WTC11 (cell line): ENCODE measurements around the gene TULP1. TPM values are rescaled to one million over a fixed set of nuclear protein-coding genes. Genes with fewer than 3 reads are reported as not detected.

Experiments
- ATAC-seq: fragments of 200-7000 bp; cut with Tn5 transposase; 2 replicates; pipeline ENCODE4 v1.10.0; 2021; ENCODE audit warnings: mild to moderate bottlenecking, moderate library complexity
- CTCF ChIA-PET: fragments of 300-600 bp; sonication (Branson Sonifier 250); formaldehyde crosslinking; loops from one replicate; lab custom pipeline; 2021; ENCODE audit warnings: antibody characterized with exemption; lab: Charles Lee
- POLR2A ChIA-PET: fragments of 350-600 bp; sonication (Branson Sonifier 250); formaldehyde crosslinking; loops from one replicate; lab custom pipeline; 2021; ENCODE audit warnings: antibody characterized with exemption; lab: Charles Lee
- DNase-seq: peaks from one replicate; pipeline ENCODE4 v3.0.0; 2021; ENCODE audit warnings: low spot score
- H3K27ac Mint-ChIP-seq: 2 replicates; pipeline ENCODE4 v1.8.0; 2021; ENCODE audit warnings: mixed read lengths
- H3K27me3 Mint-ChIP-seq: 2 replicates; pipeline ENCODE4 v1.8.0; 2021; ENCODE audit warnings: low read depth, mild to moderate bottlenecking, moderate library complexity, mixed read lengths
- H3K36me3 Mint-ChIP-seq: 2 replicates; pipeline ENCODE4 v1.8.0; 2021; ENCODE audit warnings: mixed read lengths
- H3K4me1 Mint-ChIP-seq: 2 replicates; pipeline ENCODE4 v1.8.0; 2022; ENCODE audit warnings: mixed read lengths
- H3K4me3 Mint-ChIP-seq: 2 replicates; pipeline ENCODE4 v1.8.0; 2021; ENCODE audit warnings: mild to moderate bottlenecking, moderate library complexity, mixed read lengths
- H3K9me3 Mint-ChIP-seq: 2 replicates; pipeline ENCODE4 v1.8.0; 2021; ENCODE audit warnings: mixed read lengths
- CREB1 ChIP-seq: sonication (generic); formaldehyde crosslinking; IDR thresholded peaks from 2 replicates; pipeline ENCODE4 v1.8.0; 2023; ENCODE audit warnings: mild to moderate bottlenecking, missing genetic modification reagents
- ESRRA ChIP-seq: sonication (generic); formaldehyde crosslinking; IDR thresholded peaks from 2 replicates; pipeline ENCODE4 v1.8.1; 2022; ENCODE audit warnings: mild to moderate bottlenecking, missing genetic modification reagents, borderline replicate concordance
- ETV6 ChIP-seq: sonication (generic); formaldehyde crosslinking; IDR thresholded peaks from 2 replicates; pipeline ENCODE4 v1.8.1; 2022; ENCODE audit warnings: mild to moderate bottlenecking, missing genetic modification reagents
- FOXJ3 ChIP-seq: sonication (generic); formaldehyde crosslinking; IDR thresholded peaks from 2 replicates; pipeline ENCODE4 v1.9.0; 2021; ENCODE audit warnings: missing genetic modification reagents, mild to moderate bottlenecking, borderline replicate concordance
- FOXK1 ChIP-seq: sonication (generic); formaldehyde crosslinking; IDR thresholded peaks from 2 replicates; pipeline ENCODE4 v1.8.0; 2022; ENCODE audit warnings: mild to moderate bottlenecking, moderate library complexity, missing genetic modification reagents
- FOXP1 ChIP-seq: sonication (generic); formaldehyde crosslinking; IDR thresholded peaks from 2 replicates; pipeline ENCODE4 v1.8.0; 2022; ENCODE audit warnings: missing genetic modification reagents, mild to moderate bottlenecking, moderate library complexity, borderline replicate concordance
- JUN ChIP-seq: sonication (generic); formaldehyde crosslinking; IDR thresholded peaks from 2 replicates; pipeline ENCODE4 v1.8.0; 2023; ENCODE audit warnings: mild to moderate bottlenecking, missing genetic modification reagents
- NFATC4 ChIP-seq: fragments of 250-450 bp; sonication (Bioruptor Pico); IDR thresholded peaks from 2 replicates; pipeline ENCODE4 v1.9.0; 2021; ENCODE audit warnings: mild to moderate bottlenecking
- RELA ChIP-seq: sonication (generic); formaldehyde crosslinking; IDR thresholded peaks from 2 replicates; pipeline ENCODE4 v1.8.1; 2022; ENCODE audit warnings: missing genetic modification reagents, mild to moderate bottlenecking, borderline replicate concordance
- SOX15 ChIP-seq: fragments of 250-450 bp; sonication (Bioruptor Pico); IDR thresholded peaks from 2 replicates; pipeline ENCODE4 v1.9.0; 2021; ENCODE audit warnings: mild to moderate bottlenecking
- SP1 ChIP-seq: sonication (generic); formaldehyde crosslinking; conservative IDR thresholded peaks from 2 replicates; pipeline ENCODE4 v1.8.1; 2022; ENCODE audit warnings: missing genetic modification reagents
- ZNF138 ChIP-seq: sonication (generic); formaldehyde crosslinking; conservative IDR thresholded peaks from 2 replicates; pipeline ENCODE4 v1.8.1; 2022; ENCODE audit warnings: mild to moderate bottlenecking, moderate library complexity, missing genetic modification reagents
- ZNF263 ChIP-seq: sonication (generic); formaldehyde crosslinking; IDR thresholded peaks from 2 replicates; pipeline ENCODE4 v1.8.1; 2022; ENCODE audit warnings: low read depth, mild to moderate bottlenecking, moderate library complexity, missing genetic modification reagents
- ZNF423 ChIP-seq: fragments of 250-450 bp; sonication (Bioruptor Pico); IDR thresholded peaks from 2 replicates; pipeline ENCODE4 v2.1.2; 2022; ENCODE audit warnings: mild to moderate bottlenecking, moderate library complexity
- total RNA-seq: library from RNA; stranded (reverse); gene quantifications from 3 replicates; pipeline ENCODE4 v1.2.3, GENCODE V29; 2021
- TF ChIP-seq, protein P1 (sequence below): sonication (generic); formaldehyde crosslinking; IDR thresholded peaks from 2 replicates; pipeline ENCODE4 v1.8.0; 2022; ENCODE audit warnings: missing genetic modification reagents
- TF ChIP-seq, protein P2 (sequence below): sonication (generic); formaldehyde crosslinking; IDR thresholded peaks from 2 replicates; pipeline ENCODE4 v1.8.1; 2022; ENCODE audit warnings: low read depth, mild to moderate bottlenecking, moderate library complexity, missing genetic modification reagents, borderline replicate concordance
- TF ChIP-seq, protein P3 (sequence below): sonication (generic); formaldehyde crosslinking; IDR thresholded peaks from 2 replicates; pipeline ENCODE4 v1.8.1; 2023; ENCODE audit warnings: mild to moderate bottlenecking, missing genetic modification reagents
- TF ChIP-seq, protein P4 (sequence below): sonication (generic); formaldehyde crosslinking; IDR thresholded peaks from 2 replicates; pipeline ENCODE4 v1.8.1; 2022; ENCODE audit warnings: mild to moderate bottlenecking, missing genetic modification reagents, moderate library complexity, borderline replicate concordance
- TF ChIP-seq, protein P5 (sequence below): fragments of 250-450 bp; sonication (Bioruptor Pico); IDR thresholded peaks from 2 replicates; pipeline ENCODE4 v1.9.0; 2021; ENCODE audit warnings: moderate library complexity, mild to moderate bottlenecking, inconsistent platforms, borderline replicate concordance

The TULP1 gene
- total RNA-seq, 1 experiment from 2014 or later = 2.9 TPM

DNA sequence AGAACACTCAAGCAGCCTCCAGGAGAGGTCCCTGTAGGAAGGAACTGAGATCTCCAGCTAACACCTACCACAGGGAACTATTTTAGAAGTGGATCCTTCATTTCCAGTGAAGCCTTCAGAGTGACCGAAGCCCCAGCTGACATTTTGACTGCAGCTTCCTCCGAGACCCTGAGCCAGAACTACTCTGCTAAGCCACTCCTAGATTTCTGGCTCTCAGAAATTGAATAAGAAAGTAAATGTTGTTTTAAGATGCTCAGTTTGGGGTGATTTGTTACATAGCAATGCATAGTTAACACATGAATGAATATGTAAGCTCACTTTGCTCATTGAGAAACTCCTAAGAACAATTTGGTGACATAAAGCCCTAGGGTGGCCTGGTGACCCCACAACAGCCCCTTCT lies 5.5 kb downstream of the TULP1 start (continued):
- TF ChIP-seq RELA (CRISPR knock-in tag) = no peak
- no peak for TF ChIP-seq SOX15

DNA sequence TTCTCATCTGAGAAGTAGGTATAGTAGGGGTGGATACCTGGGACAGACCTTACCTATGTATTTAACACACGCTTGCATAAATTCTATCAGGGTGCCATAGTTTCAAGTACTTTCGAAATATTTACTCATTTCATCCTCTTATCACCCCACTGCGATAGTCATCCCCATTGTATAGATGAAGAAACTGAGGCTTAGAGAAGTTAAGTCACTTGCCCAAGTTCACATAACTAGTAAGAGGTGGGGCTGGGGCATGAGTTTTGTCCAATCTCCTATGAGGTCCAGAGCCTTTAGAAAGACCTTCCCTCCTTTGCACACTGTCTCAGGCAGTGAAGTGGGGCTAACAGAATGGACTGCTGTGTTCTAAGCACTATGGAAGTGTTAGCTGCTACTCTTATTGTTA lies 6.2 kb downstream of the TULP1 start:
- CTCF ChIA-PET = interaction anchor here (1.3 to 5.3 kb wide), 2 partner anchors 16 to 20 kb away, joined by 3 to 40 read pairs; no protein-coding TSS in a partner anchor
- TF ChIP-seq SP1 (CRISPR knock-in tag) = no peak
- no peak for TF ChIP-seq ZNF138 (CRISPR knock-in tag)
- no peak for TF ChIP-seq FOXJ3 (CRISPR knock-in tag)
- TF ChIP-seq NFATC4 = no peak
- TF ChIP-seq CREB1 (CRISPR knock-in tag) = no peak
- Mint-ChIP-seq H3K36me3 (no peaks in the 10 kb centered on the region), H3K4me1 (peaks cover 48% of the 10 kb centered on the region), H3K4me3 (no peak overlapping the region), H3K9me3 (no peaks in the 10 kb centered on the region), H3K27me3 (peaks cover 35% of the 10 kb centered on the region), H3K27ac (no peak overlapping the region)
- ATAC-seq (no peak), DNase-seq (no peak)
- POLR2A ChIA-PET = no interaction called here

DNA sequence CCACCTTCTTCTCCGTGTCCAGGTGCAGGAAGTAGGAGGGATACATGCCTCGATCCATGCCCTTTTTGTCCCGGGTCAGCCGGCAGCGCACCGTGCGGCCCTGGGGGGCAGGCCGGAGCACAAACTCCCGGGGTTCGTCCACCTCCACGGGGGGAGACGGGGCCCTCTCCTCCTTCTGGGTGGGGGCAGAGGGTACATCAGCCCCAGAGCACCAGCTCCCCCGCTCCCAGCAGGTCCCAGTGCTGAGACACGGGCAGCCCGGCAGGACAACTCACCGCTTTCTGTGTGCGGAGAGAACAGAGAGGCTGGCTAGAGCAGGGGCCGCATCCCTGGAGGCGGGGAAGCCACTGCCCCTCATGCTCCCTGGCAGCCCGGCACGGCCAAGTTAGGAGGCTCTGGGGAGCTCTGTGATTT lies 6.7 kb downstream of the TULP1 start:
- no peaks in the 10 kb centered on the region for H3K36me3 Mint-ChIP-seq
- H3K4me3 Mint-ChIP-seq = no peak overlapping the region
- peak; percentile 25 for DNase-seq
- ATAC-seq = peak; percentile 50
- no peak overlapping the region for H3K27ac Mint-ChIP-seq
- POLR2A ChIA-PET = no interaction called here
- H3K9me3 Mint-ChIP-seq = no peaks in the 10 kb centered on the region
- peak; percentile 51; the same call in 1 of the 2 replicates for TF ChIP-seq ETV6 (CRISPR knock-in tag)
- TF ChIP-seq, protein P1, sequence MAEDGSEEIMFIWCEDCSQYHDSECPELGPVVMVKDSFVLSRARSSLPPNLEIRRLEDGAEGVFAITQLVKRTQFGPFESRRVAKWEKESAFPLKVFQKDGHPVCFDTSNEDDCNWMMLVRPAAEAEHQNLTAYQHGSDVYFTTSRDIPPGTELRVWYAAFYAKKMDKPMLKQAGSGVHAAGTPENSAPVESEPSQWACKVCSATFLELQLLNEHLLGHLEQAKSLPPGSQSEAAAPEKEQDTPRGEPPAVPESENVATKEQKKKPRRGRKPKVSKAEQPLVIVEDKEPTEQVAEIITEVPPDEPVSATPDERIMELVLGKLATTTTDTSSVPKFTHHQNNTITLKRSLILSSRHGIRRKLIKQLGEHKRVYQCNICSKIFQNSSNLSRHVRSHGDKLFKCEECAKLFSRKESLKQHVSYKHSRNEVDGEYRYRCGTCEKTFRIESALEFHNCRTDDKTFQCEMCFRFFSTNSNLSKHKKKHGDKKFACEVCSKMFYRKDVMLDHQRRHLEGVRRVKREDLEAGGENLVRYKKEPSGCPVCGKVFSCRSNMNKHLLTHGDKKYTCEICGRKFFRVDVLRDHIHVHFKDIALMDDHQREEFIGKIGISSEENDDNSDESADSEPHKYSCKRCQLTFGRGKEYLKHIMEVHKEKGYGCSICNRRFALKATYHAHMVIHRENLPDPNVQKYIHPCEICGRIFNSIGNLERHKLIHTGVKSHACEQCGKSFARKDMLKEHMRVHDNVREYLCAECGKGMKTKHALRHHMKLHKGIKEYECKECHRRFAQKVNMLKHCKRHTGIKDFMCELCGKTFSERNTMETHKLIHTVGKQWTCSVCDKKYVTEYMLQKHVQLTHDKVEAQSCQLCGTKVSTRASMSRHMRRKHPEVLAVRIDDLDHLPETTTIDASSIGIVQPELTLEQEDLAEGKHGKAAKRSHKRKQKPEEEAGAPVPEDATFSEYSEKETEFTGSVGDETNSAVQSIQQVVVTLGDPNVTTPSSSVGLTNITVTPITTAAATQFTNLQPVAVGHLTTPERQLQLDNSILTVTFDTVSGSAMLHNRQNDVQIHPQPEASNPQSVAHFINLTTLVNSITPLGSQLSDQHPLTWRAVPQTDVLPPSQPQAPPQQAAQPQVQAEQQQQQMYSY (CRISPR knock-in tag) = 0 out of 2 replicates have a peak, but pooled peaks have one; percentile 26
- TF ChIP-seq FOXK1 (CRISPR knock-in tag) = no peak
- H3K27me3 Mint-ChIP-seq = peaks cover 32% of the 10 kb centered on the region
- CTCF ChIA-PET = interaction anchor here (1.3 to 5.3 kb wide), 2 partner anchors 17 to 21 kb away, joined by 3 to 40 read pairs; no protein-coding TSS in a partner anchor
- H3K4me1 Mint-ChIP-seq = peaks cover 47% of the 10 kb centered on the region

DNA sequence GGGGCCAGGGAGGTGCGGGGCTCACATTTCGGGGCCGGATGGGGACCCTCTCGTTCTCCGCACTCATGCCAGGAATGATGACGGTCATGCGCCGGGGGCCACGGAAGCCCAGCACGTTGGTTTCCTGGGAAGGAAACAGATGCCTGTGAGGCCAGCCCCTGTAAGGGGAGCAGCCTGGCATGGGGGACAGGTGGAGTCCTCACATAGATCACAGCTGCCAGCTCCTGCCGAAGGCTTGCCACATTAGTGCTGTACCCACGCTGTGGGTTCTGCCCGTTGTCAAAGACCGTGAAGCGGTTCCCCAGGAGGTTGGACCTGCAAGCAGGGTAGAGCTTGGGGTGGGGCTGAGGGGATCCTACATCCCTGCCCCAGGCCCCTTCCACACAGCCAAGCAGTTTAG lies 9.2 kb downstream of the TULP1 start:
- H3K4me1 Mint-ChIP-seq = peaks cover 50% of the 10 kb centered on the region
- no peaks in the 10 kb centered on the region for H3K36me3 Mint-ChIP-seq
- no peak overlapping the region for H3K27ac Mint-ChIP-seq
- ATAC-seq (no peak), DNase-seq (no peak)
- ChIA-PET CTCF (interaction anchor here (1.3 to 5.3 kb wide), 3 partner anchors 19 to 254 kb away, joined by 3 to 40 read pairs (median 6); no protein-coding TSS in a partner anchor), POLR2A (interaction anchor here (1.4 kb wide), 1 partner anchor 30 kb away, joined by 3 read pairs; no protein-coding TSS in a partner anchor)
- no peak overlapping the region for H3K4me3 Mint-ChIP-seq
- no peaks in the 10 kb centered on the region for H3K9me3 Mint-ChIP-seq
- H3K27me3 Mint-ChIP-seq = peaks cover 32% of the 10 kb centered on the region
- TF ChIP-seq ZNF263 (CRISPR knock-in tag) = no peak
- TF ChIP-seq FOXK1 (CRISPR knock-in tag) = no peak
- no peak for TF ChIP-seq ESRRA (CRISPR knock-in tag)
- TF ChIP-seq, protein P2, sequence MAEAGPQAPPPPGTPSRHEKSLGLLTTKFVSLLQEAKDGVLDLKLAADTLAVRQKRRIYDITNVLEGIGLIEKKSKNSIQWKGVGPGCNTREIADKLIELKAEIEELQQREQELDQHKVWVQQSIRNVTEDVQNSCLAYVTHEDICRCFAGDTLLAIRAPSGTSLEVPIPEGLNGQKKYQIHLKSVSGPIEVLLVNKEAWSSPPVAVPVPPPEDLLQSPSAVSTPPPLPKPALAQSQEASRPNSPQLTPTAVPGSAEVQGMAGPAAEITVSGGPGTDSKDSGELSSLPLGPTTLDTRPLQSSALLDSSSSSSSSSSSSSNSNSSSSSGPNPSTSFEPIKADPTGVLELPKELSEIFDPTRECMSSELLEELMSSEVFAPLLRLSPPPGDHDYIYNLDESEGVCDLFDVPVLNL (CRISPR knock-in tag) = no peak
- TF ChIP-seq, protein P3, sequence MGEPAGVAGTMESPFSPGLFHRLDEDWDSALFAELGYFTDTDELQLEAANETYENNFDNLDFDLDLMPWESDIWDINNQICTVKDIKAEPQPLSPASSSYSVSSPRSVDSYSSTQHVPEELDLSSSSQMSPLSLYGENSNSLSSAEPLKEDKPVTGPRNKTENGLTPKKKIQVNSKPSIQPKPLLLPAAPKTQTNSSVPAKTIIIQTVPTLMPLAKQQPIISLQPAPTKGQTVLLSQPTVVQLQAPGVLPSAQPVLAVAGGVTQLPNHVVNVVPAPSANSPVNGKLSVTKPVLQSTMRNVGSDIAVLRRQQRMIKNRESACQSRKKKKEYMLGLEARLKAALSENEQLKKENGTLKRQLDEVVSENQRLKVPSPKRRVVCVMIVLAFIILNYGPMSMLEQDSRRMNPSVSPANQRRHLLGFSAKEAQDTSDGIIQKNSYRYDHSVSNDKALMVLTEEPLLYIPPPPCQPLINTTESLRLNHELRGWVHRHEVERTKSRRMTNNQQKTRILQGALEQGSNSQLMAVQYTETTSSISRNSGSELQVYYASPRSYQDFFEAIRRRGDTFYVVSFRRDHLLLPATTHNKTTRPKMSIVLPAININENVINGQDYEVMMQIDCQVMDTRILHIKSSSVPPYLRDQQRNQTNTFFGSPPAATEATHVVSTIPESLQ (CRISPR knock-in tag) = no peak
- TF ChIP-seq FOXP1 (CRISPR knock-in tag) = no peak
- TF ChIP-seq, protein P4, sequence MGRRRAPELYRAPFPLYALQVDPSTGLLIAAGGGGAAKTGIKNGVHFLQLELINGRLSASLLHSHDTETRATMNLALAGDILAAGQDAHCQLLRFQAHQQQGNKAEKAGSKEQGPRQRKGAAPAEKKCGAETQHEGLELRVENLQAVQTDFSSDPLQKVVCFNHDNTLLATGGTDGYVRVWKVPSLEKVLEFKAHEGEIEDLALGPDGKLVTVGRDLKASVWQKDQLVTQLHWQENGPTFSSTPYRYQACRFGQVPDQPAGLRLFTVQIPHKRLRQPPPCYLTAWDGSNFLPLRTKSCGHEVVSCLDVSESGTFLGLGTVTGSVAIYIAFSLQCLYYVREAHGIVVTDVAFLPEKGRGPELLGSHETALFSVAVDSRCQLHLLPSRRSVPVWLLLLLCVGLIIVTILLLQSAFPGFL = no peak
- TF ChIP-seq, protein P5, sequence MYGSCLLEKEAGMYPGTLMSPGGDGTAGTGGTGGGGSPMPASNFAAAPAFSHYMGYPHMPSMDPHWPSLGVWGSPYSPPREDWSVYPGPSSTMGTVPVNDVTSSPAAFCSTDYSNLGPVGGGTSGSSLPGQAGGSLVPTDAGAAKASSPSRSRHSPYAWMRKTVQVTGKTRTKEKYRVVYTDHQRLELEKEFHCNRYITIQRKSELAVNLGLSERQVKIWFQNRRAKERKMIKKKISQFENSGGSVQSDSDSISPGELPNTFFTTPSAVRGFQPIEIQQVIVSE (CRISPR knock-in tag) = no peak
- no peak for TF ChIP-seq ZNF423
- no peak for TF ChIP-seq ETV6 (CRISPR knock-in tag)
- TF ChIP-seq JUN = no peak
